Measurements from ENCODE around the gene PRTFDC1.

The PRTFDC1 gene

GRCh38 chr10:24848195-24848594 is 104.2 kb downstream of the PRTFDC1 start:
- H3K4me3 ChIP-seq (replicated peaks; ENCODE audit: insufficient read depth, low read length), result no peak overlapping the region
- H3K27ac ChIP-seq (replicated peaks), result no peak overlapping the region
- TF ChIP-seq, protein P1, sequence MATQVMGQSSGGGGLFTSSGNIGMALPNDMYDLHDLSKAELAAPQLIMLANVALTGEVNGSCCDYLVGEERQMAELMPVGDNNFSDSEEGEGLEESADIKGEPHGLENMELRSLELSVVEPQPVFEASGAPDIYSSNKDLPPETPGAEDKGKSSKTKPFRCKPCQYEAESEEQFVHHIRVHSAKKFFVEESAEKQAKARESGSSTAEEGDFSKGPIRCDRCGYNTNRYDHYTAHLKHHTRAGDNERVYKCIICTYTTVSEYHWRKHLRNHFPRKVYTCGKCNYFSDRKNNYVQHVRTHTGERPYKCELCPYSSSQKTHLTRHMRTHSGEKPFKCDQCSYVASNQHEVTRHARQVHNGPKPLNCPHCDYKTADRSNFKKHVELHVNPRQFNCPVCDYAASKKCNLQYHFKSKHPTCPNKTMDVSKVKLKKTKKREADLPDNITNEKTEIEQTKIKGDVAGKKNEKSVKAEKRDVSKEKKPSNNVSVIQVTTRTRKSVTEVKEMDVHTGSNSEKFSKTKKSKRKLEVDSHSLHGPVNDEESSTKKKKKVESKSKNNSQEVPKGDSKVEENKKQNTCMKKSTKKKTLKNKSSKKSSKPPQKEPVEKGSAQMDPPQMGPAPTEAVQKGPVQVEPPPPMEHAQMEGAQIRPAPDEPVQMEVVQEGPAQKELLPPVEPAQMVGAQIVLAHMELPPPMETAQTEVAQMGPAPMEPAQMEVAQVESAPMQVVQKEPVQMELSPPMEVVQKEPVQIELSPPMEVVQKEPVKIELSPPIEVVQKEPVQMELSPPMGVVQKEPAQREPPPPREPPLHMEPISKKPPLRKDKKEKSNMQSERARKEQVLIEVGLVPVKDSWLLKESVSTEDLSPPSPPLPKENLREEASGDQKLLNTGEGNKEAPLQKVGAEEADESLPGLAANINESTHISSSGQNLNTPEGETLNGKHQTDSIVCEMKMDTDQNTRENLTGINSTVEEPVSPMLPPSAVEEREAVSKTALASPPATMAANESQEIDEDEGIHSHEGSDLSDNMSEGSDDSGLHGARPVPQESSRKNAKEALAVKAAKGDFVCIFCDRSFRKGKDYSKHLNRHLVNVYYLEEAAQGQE (IDR thresholded peaks at IDR 0.05; ENCODE audit: insufficient replicate concordance, low read depth), result no peak
- TF ChIP-seq GABPA (IDR thresholded peaks at IDR 0.05; ENCODE audit: low read depth), result no peak
- no peak for TF ChIP-seq POLR2AphosphoS5 (IDR thresholded peaks at IDR 0.05; ENCODE audit: low read depth)
- no peak for TF ChIP-seq SPI1 (IDR thresholded peaks at IDR 0.05; ENCODE audit: borderline replicate concordance, low read depth)
- TF ChIP-seq, protein P2, sequence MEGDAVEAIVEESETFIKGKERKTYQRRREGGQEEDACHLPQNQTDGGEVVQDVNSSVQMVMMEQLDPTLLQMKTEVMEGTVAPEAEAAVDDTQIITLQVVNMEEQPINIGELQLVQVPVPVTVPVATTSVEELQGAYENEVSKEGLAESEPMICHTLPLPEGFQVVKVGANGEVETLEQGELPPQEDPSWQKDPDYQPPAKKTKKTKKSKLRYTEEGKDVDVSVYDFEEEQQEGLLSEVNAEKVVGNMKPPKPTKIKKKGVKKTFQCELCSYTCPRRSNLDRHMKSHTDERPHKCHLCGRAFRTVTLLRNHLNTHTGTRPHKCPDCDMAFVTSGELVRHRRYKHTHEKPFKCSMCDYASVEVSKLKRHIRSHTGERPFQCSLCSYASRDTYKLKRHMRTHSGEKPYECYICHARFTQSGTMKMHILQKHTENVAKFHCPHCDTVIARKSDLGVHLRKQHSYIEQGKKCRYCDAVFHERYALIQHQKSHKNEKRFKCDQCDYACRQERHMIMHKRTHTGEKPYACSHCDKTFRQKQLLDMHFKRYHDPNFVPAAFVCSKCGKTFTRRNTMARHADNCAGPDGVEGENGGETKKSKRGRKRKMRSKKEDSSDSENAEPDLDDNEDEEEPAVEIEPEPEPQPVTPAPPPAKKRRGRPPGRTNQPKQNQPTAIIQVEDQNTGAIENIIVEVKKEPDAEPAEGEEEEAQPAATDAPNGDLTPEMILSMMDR (IDR thresholded peaks at IDR 0.05; ENCODE audit: insufficient read depth, low read length), result no peak
- no peaks in the 10 kb centered on the region for H3K27me3 ChIP-seq (ENCODE audit: insufficient read depth, poor library complexity, severe bottlenecking)
- DNase-seq (ENCODE audit: low read depth in 1 of 2, low spot score in 1 of 2), result no peak

DNA sequence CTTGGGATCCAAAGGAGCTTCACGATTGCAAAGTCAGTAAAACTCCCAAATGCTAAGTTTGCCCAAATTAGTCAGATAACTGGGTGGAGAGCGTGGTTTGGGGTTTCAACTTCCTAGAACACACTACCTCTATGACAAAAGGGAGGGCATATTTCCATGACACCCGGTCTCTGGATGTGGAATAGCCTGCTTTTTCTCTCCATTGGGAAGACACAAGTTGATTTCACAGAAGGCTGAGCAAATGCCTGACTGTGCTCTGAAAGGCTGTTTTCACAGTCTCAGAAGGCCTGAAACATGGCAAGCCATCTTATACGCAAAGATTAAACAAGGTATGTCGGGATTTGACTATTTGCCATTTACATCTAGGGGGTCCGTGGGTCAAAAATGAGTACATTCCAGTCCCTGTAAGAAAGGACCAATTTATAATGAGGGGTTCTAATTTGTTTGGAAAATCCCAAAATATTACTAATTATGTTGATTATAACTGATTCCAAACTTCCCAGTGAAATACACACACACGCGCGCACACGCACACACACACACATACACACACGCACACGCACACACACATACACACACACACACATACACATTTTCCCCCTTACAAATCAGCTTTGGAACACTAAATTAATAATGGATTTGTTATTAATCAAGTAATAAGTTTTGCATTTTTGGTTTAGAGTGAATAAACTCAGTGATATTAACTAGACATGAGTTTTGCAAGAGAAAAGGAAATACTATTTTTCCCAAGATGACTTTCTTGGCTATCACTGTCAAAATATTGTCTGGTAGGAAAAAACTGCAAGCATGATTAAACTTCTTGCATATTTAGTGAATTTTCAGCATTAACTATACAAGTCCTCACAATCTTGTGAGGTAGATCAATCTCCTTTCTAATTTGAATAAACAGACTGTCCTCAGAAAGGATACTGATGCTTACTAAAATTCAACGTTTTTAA is 105.0 kb downstream of the PRTFDC1 start:
- no peak for TF ChIP-seq SPI1 (IDR thresholded peaks at IDR 0.05; ENCODE audit: borderline replicate concordance, low read depth)
- H3K4me3 ChIP-seq (replicated peaks; ENCODE audit: insufficient read depth, low read length), result no peak overlapping the region
- H3K27ac ChIP-seq (replicated peaks), result no peak overlapping the region
- no peak for DNase-seq (ENCODE audit: low read depth in 1 of 2, low spot score in 1 of 2)
- H3K27me3 ChIP-seq (ENCODE audit: insufficient read depth, poor library complexity, severe bottlenecking), result no peaks in the 10 kb centered on the region

DNA sequence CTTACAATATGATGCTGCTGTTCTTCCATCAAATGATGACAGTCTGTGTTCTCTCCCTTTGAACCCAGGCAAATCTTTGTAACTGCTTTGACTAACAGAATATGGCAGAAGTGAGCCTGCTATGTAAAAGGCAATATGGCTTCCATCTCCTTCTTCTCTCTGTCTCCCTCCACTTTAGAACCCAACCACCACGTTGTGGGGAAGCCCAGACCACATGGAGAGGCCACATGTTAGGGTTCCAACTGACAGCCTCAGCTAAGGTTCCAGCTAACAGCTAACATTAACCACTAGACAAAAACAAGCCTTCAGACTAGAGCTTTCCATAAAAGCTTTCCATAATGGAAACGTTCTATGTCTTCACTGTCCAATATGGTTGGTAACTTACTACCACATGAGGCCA is 107.7 kb downstream of the PRTFDC1 start:
- no peaks in the 10 kb centered on the region for H3K27me3 ChIP-seq (ENCODE audit: insufficient read depth, poor library complexity, severe bottlenecking)

More for the DNA sequence above, 107.7 kb downstream of the PRTFDC1 start:
- TF ChIP-seq, protein P1 (IDR thresholded peaks at IDR 0.05; ENCODE audit: insufficient replicate concordance, low read depth), result no peak
- TF ChIP-seq, protein P2 (IDR thresholded peaks at IDR 0.05; ENCODE audit: insufficient read depth, low read length), result no peak
- TF ChIP-seq GABPA (IDR thresholded peaks at IDR 0.05; ENCODE audit: low read depth) (no peak), POLR2AphosphoS5 (IDR thresholded peaks at IDR 0.05; ENCODE audit: low read depth) (no peak), SPI1 (IDR thresholded peaks at IDR 0.05; ENCODE audit: borderline replicate concordance, low read depth) (no peak)
- no peak for DNase-seq (ENCODE audit: low read depth in 1 of 2, low spot score in 1 of 2)
- Histone ChIP-seq H3K4me3 (replicated peaks; ENCODE audit: insufficient read depth, low read length) (no peak overlapping the region), H3K27ac (replicated peaks) (no peak overlapping the region)
